HG02763 (cell line): ENCODE data around the gene PSD2.

Experiments
- ATAC-seq: cut with Tn5 transposase; IDR thresholded peaks from one replicate; pipeline ENCODE4 v1.9.1; 2021; ENCODE audit warnings: mild to moderate bottlenecking, moderate library complexity; ENCODE audit not compliant: unreplicated experiment

Gene PSD2

DNA sequence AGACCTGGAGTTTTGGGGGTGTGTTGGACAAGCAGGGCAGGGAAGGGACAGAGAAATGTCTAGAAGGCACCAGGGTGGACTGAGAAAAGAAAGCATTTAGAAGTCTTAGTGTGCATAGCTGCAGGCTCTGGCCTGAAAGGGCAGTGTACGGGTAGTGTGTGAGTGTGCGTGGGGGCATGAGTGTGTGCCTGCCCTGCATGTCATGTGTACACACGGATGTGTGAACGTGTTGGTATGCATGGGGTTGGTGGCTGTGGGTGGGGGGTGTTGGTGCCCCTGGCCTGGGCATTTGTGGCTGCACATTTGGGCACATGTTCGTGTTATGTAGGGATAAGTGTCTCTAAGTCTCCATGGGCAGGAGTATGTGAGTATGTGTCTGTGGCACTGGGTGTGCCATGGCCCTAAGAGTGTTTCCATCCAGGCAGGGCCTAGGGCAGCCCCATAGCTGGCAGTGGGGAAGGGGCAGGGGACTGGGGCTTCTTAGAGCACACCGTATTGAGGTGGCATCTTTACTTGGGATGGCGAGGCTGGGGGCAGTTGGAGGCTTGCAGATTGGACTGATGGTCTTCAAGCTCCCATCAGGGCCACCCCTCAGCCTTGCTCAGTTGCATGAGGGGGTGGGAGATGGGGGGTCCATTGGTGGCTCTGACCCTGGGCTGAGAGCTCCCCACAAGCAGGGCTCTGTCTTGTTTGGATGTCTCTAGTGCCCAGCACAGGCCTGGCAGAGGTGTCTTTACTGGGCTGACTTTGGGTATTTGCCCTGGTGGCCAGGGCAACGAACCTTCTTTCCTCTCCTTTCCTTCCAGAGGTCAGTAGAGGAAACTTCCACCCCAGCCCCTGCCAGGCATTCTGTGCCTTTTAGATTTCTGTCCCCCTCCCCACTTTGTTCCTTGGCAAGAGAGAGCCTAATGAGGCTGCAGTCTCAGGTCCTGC is 15.0 kb downstream of the PSD2 start:
- ATAC-seq = no peak

DNA sequence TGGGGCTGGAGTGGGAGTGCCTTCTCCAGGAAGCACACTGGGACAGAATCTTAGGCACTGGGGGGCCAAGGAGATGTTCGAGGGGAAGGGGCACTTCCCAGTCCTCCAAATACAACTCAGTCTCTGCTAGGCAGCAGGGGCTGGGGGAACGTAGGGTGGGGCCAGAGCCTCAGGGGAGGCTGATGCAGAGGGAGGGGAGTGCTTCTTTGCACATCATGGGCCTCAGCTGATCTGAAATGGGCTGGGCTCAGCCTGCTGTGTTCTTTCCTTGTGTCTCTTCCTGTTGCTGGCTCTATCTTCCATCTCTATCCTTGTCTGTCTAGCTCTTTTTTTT is 15.6 kb downstream of the PSD2 start:
- no peak for ATAC-seq

DNA sequence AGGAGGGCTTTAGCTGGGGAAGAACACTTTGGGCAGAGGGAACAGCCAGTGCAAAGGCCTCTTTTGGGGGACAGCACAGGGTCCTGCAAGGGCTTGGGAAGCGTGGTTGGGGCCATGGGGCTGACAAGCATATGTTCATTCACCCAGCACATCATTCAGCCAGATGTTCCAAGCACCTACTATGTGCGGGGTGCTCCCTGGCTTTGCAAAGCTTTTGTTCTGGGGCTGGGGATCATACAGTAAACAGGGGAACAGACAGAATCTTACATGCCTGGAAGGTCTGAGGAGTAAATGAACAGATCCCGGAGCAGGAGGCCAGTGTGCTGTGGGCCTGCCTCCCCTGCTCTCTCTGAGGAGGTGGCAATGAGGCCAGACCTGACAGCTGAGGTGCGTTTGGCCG is 16.7 kb downstream of the PSD2 start:
- ATAC-seq = no peak

DNA sequence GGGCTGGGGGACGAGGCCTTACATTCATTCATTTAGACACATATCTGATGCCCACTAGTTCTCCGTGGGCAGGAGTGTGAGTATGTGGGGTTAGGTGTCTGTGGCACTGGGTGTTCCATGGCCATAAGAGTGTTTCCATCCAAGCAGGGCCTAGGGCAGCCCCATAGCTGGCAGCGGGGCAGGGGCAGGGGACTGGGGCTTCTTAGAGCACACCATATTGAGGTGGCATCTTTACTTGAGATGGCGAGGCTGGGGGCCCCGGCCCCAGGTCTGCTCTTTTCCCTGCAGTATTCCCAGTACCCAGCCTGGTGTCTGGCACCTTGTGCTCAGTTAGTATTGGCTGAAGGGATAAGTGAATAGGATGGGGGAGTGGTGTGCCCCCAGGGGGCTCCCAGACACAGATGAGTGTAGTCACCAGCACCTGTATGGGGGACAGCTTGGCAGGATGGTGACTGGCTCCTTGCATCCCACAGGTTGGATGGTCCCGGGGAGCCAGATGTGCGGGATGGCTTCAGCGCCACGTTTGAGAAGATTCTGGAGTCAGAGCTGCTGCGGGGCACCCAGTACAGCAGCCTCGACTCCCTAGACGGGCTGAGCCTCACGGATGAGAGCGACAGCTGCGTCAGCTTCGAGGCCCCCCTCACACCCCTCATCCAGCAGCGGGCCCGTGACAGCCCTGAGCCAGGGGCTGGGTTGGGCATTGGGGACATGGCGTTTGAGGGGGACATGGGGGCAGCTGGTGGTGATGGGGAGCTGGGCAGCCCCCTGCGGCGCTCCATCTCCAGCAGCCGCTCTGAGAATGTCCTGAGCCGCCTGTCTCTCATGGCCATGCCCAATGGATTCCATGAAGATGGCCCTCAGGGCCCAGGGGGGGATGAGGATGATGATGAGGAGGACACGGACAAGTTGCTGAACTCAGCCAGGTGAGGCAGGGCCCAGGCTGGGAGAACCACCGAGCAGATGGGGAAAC is 17.5 kb downstream of the PSD2 start:
- no peak for ATAC-seq

DNA sequence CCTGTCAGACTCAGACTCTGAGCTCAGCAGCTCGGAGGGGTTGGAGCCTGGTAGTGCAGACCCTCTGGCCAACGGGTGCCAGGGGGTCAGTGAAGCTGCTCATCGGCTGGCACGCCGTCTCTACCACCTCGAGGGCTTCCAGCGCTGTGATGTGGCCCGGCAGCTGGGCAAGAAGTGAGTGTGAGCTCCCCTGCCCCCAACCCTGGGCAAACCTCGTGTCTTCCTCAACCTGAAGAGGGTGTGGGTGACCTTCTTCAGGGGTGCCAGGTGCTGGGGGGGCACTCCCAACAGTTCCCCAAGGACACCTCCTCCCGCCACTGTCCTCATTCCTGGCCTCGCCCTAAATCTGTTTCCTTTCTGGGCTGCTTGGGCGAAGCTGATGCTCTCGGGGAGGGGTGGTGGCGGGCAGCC is 18.6 kb downstream of the PSD2 start:
- ATAC-seq = no peak

DNA sequence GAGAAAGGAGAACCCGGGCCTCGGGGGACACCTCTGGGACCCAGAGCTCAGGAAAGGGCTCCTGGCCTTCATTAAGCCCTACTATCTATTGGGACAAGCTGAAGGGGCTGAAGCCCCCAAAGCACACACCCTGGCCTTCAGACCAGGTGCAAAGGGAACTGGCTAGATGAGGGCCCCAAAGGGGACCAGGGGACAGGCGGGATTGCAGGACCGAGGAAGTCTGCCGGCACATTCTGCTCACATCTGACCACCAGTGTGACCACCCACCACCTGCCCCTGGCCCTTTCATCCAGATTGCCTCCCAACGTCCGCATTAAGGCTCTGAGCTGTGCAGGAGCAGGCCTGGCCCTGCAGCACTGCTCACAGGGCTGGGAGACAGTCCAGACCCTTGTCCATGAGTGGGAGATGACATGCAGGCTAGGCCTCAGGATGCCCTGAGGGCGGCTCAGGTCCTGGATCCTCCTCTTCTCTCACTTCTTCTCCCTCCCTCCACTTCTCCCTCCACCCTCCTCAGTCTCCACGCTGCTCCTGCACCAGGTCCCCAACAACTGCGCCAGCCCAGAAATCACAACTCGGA is 19.2 kb downstream of the PSD2 start:
- ATAC-seq = no peak

DNA sequence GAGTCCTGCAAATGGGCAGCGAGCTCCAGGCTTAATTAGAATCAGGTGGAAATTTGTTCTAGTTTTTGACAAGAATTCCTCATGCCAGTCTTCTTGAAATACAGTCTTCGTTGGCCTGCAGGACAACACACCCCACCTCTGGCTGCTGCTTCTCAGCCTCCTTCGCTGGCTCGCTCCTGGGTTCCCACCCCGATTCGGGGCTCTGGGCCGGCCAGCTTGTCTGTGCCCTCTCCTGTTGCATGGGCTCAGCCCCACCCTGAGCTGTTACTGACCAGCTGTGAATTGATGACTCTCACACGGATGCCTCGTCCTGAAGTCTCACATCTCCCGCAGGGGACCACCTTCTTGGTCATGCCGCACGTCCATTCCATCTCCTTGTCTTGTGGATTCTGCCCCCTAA is 21.0 kb downstream of the PSD2 start:
- no peak for ATAC-seq

DNA sequence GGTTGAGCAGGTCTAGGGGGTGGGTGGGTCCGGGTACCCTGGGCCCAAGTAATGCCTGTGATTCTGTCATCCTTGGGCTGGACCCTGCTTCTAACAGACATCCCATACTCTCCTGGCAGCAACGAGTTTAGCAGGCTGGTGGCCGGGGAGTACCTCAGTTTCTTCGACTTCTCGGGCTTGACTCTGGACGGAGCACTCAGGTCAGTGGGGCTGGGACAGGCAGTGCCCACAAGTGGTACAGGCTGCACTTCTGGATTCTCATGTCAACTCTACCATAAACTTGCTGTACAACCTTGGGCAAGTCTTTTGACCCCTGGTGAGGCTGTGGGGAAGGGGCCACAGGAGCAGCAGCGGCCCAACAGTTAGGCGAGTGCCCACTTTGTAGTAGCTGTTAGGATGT is 21.8 kb downstream of the PSD2 start:
- ATAC-seq = no peak

DNA sequence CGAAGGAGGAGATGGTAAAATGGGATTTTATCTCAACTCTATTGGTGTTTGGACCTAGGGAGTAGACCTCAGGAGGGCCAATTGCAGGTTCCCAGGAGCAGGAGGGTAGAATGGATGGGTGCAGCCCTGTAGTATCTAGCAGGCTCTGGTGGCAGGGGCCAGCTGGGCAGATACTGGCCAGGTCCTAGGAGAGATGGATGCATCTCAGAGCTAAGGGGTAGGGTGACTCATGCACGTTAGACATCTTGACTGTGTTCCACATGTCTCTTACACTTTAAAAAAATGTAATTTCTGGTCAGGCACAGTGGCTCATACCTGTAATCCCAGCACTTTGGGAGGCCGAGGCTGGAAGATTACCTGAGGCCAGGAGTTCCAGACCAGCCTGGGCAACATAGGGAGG is 22.4 kb downstream of the PSD2 start:
- ATAC-seq = no peak

DNA sequence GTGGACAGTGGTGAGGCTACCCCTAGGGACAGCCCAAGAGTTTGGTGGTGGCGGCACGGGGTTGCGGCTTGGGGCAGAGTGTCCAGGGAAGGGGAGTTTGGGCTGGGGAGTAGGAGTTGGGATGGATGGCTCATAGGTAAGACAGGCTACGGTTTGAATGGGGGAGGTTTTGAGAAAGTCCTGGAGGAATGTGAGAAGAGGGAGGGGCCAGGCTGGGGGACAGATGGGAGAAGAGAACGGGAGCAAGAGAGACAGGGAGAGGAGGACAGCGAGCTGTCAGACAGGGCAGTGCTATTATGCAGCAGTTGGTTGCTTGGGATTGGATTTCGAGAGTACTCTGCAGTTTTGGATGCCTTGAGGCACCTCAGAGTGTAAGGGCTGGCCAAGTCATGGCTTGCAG is 24.5 kb downstream of the PSD2 start:
- no peak for ATAC-seq

DNA sequence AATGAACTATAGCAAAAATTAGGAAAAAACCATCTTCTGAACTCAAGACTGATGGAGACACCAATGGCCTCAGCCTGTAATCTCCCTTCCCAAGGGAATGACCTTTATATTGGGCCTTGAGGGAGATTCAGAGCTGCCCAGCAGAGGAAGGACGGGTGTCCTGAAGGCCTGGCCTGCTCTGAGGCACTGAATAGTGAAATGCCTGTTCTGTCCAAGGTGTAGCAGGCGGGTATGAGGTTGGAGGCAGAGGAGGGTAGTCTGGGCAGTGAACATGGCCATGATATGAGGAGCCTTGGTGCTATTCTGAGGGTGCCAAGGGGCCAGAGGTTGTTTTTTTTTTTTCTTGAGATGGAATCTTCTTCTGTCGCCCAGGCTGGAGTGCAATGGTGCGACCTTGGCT is 25.0 kb downstream of the PSD2 start:
- no peak for ATAC-seq

DNA sequence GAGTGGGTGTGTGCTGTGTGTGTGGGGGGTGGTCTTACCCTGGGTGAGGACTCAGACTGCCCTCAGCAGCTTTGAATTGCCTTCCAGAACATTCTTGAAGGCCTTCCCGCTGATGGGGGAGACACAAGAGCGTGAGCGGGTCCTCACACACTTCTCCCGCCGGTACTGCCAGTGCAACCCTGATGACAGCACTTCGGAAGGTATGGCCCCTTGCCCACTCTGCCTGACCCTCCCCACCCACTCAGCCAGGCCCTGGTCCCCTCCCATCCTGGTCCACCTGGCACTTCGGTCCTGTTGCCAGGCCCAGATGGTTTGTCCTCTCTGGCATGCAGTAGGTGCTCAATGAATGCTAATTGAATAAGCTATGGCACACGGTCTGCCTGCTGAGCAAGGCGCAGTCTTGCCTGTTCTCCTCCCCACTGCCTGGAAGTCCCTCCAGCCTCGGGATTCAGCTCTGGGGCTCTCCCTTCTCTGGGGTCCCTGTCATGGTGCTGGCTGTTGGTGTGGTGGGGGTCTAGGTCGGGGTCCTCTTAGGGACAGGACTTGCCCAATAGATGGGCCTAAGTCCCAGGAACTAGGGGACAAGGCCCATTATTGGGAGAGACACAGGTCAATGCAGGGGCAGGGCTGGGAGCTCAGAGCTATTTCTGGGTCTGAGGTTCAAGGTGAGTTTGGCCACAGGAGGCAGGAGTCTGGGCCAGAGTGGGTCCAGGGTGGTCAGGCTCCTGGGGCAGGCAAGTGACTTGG is 26.4 kb downstream of the PSD2 start:
- ATAC-seq = no peak

DNA sequence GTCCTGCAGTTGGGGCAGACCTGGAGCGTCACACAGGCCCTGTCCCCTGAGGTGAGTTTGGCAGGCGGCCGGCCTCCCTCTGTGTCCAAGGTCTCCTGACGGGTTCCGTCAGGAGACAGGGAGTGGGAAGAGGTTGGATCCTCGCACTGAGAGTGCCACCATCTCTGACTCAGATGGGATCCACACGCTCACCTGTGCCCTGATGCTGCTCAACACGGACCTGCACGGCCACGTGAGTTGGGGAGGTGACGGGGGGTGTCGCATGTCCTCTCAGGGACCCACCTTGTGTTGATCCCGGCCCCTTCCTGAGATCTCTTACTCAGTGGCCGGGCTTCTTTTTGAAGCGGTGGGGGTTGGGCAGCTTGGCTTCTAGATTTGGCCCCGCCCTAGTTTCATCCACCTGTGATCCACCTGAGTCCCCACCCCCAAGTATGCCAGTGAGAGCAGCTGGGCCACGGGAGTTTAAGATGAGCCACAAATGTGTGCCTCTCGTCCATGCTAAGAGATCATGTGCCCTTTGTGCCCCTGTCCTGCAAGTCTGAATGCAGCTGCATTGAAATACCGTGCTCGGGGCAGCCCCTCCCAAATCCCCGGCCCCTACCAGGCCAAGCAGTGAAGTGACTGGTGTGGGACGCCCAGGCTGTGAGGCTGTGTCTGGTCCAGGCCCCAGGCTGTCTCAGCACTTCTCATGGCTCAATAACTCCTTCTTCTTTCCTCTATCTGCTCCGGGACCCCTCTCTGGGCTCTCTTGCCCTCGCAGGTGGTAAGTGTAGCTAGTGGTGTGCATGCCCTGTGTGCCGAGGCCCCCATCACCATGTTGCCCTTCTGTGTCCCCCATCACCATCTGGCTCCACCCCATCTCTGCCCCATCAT is 27.2 kb downstream of the PSD2 start:
- ATAC-seq = no peak

DNA sequence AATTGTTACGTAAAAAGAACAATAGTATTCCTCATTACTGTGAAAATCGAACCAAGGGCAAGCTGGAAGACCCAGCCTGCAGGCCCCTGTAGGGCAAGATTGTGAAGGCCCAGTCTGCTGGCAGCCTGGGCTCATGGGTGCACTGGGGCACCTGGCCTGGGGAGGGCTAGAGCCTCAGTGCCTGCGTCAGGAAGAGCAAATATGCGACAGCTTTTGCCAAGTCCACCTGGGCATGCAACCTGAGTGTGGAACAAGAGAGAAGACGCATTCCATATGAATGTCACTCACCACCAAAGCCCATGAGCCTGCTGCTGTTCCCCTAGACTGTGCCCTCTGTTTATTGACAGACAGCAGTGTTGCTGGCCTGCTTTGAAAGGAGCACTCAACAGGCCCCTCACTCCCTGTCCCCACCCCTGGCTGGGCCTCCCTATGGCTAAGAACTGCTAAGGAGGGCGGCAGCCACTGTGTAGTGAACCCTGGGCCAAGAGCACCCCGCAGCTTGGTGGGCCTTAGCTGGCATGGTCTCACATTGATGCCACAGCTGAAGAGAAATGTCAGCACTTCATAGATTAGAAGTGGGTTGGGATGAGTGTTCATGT is 28.2 kb downstream of the PSD2 start:
- no peak for ATAC-seq

DNA sequence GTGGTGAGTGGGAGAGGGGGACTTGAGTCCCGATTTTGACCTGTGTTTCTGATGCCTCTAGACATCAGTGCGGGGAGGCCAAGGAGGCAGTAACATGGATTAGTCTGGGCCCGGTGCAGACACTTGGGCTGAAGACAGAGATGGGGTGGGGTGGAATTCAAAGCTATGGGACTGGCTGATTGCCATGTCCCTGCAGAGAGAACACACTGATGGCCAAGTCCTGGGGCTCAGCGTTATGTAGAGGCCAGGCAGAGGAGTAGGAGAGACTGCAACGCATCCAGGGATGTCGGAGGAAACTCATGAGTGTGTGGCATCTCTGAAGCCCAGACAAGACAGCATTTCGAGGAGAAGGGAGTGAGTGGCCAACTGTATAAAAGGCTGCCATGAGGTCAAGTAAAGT is 30.1 kb downstream of the PSD2 start:
- no peak for ATAC-seq

DNA sequence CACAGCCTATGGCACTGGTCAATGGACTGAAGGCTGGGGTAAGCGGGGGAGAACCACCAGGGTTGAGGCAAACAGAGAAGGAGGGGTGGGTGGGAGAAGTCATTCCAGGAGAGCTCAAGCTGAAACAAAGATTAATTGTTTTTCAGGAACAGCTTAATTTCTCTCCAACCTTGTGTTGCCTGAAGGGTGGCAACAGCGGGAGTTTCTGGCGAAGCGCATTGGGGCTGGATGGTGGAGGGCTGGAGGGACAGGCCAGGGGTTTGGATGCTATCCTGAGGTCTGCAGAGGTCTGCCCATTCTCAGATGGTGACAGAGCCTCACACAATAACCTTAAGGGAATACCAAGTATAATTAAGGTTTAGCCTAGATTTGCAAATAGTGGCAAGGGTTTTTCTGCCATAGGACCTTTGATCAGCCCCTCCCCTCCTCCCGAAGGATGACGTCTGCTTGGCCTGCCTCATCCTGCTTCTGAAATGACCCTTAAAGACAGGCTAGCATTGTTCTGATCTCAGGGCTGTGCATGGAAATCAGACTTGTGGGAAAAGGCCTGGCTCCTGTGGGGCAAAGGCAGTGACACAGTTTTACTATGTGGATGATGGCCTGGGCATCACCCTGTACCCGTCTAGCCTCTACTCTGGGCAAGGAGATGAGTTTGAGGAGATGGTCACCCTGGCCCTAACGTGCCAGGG is 32.7 kb downstream of the PSD2 start:
- ATAC-seq = no peak

DNA sequence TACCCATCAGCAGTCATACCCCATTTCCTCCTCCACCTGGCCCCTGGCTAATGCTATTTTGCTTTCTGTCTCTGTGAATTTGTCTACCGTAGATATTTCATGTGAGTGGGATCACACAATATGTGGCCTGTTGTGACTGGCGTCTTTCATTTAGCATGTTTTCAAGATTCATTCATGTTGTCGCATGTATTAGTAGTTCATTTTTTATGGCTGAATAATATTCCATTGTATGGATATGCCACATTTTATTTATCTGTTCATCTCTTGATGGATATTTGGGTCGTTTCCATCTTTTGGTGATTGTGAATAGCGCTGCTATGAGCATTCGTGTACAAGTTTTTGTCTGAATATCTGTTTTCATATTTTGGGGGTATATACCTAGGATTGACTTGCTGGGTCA is 33.9 kb downstream of the PSD2 start:
- no peak for ATAC-seq

DNA sequence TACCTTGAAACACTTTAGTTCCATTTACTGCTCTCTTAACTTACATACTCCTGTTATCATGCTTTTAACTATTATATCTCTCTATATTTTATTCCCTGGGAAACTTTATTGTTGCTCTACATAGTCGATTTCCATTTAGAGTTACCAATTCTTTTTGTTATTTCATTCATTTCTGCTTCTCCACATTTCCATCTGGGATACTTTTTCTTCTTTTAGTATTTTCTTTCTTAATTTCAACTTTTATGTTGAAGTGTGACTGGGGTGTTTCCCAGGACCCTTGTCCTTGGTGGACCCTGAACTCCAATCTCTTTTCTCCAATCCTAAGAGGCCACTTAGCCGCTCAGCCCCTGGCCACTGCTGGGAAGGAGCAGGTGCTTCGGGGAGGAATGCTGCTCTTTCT is 36.0 kb downstream of the PSD2 start:
- ATAC-seq = no peak

DNA sequence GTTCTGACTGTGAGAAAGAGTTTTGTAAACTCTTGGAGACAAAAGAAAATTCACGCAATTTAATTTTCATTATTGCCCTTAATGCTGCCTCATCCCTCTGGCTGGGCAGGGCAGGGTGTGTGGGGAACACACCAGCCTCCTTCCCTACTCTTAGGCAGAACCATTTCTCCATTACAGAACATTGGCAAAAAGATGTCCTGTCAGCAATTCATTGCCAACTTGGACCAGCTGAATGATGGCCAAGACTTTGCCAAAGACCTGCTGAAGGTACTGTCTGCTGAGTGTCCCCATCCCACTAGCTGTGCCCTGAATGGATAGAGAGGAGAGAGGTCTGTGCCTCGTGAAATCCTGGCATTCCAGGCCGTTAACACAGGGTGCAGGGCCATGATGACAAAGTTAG is 37.9 kb downstream of the PSD2 start:
- no peak for ATAC-seq
